CD4-positive, alpha-beta T cell treated with Interleukin-17A for 1 hour (primary cell): ENCODE results near the gene SLC25A15.
"Not testable (repeated sequence)": the region's sequence is repeated elsewhere in the genome, so short reads cannot be mapped to it uniquely, and the experiment has no call there.

Experiments
- DNase-seq: peaks from one replicate; pipeline ENCODE4 v3.0.0-alpha.2; 2020

SLC25A15 gene

DNA sequence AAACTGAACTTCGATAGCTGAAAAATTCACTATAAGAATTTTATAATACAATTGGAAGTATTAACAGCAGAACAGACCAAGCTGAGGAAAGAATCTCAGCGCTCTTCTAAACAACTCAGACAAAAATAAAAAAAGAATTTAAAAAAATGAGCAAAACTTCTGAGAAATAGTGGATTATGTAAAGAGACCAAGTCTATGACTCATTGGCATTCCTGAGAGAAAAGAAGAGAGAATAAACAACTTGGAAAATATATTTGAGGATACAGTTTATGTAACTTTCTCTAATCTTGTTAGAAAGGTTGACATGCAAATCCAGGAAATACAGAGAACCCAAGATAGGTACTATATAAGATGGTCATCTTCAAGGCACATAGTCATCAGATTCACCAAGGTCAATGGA is 25.4 kb downstream of the SLC25A15 start:
- DNase-seq = no peak

DNA sequence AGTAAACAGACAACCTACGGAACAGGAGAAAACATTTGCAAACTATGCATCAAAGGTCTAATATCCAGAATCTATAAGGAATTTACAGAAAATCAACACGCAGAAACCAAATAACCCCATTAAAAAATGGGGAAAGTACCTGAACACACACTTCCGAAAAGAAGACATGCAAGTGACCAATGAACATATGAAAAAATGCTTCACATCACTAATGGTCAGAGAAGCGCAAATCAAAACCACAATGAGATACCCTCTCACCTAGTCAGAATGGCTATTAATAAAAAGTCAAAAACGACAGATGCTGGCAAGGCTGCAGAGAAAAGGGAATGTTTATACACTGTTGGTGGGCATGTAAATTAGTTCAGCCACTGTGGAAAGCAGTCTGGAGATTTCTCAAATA is 29.5 kb downstream of the SLC25A15 start:
- DNase-seq = no peak

DNA sequence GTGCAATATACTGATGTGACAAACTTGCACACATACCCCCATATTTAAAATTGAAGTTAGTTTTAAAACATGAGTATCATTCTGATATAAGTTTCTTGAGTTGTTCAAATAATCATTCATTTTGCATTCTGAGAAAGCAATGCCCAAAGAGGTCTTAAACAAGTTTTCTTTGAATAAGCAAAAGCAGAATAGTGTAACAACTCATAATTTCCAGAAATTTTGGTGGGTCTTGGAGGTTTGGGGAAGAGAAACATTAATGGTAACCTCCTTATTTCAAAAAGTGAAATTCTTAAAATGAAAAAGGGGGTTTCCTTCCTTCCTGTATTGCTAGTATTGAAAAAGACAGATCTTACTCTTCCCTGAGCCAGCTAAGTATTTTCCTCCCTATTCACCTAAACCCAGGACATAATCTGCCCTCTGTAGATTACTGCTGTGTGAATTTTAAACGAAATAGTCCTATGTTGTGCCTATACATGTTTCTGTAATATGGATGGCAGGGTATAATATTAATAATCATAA is 30.4 kb downstream of the SLC25A15 start:
- DNase-seq = no peak

DNA sequence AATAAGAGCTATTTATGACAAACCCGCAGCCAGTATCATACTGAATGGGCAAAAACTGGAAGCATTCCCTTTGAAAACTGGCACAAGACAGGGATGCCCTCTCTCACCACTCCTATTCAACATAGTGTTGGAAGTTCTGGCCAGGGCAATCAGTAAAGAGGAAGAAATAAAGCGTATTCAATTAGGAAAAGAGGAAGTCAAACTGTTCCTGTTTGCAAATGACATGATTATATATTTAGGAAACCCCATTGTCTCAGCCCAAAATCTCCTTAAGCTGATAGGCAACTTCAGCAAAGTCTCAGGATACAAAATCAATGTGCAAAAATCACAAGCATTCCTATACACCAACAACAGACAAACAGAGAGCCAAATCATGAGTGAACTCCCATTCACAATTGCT is 50.3 kb downstream of the SLC25A15 start:
- DNase-seq = not testable (repeated sequence)

DNA sequence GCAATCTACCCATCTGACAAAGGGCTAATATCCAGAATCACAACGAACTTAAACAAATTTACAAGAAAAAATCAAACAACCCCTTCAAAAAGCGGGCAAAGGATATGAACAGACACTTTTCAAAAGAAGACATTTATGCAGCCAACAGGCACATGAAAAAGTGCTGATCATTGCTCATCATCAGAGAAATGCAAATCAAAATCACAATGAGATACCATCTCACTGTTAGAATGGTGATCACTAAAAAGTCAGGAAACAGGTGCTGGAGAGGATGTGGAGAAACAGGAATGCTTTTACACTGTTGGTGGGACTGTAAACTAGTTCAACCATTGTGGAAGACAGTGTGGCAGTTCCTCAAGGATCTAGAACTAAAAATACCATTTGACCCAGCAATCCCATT is 51.5 kb downstream of the SLC25A15 start:
- DNase-seq = not testable (repeated sequence)
